ENCODE measurements around the gene C1QL1. TPM values are rescaled to one million over a fixed set of nuclear protein-coding genes. Genes with fewer than 3 reads are reported as not detected.

Gene C1QL1
- total and polyA plus RNA-seq, 2 experiments from 2014 or later: 0.14 to 0.86 TPM

- H3K4me3 ChIP-seq: no peak overlapping the region
- H3K79me2 ChIP-seq (ENCODE audit: insufficient read depth): no peaks in the 10 kb centered on the region
- no peaks in the 10 kb centered on the region for H4K20me1 ChIP-seq (ENCODE audit: insufficient read depth)
- no peaks in the 10 kb centered on the region for H3F3A ChIP-seq (ENCODE audit: insufficient read depth)
- no peak for DNase-seq
- peaks cover 6% of the 10 kb centered on the region for H3K27me3 ChIP-seq (replicated peaks; ENCODE audit: insufficient read depth)
- H3K9me2 ChIP-seq (ENCODE audit: insufficient read depth): no peaks in the 10 kb centered on the region
- H3K9me3 ChIP-seq (ENCODE audit: low read depth): no peaks in the 10 kb centered on the region
- H3K9ac ChIP-seq: no peak overlapping the region
- no peak overlapping the region for H3K27ac ChIP-seq
- no peaks in the 10 kb centered on the region for H3K36me3 ChIP-seq (ENCODE audit: low read depth)
- no peak overlapping the region for H3K4me2 ChIP-seq (ENCODE audit: unreplicated experiment)
- no peak overlapping the region for H2AFZ ChIP-seq
- TF ChIP-seq EZH2 (IDR thresholded peaks at IDR 0.05; ENCODE audit: insufficient read depth, poor library complexity, severe bottlenecking) (no peak), EZH2phosphoT487 (IDR thresholded peaks at IDR 0.05; ENCODE audit: insufficient read depth, low read depth) (no peak)
- no peaks in the 10 kb centered on the region for H3K4me1 ChIP-seq (ENCODE audit: insufficient read depth)
- in situ Hi-C loops (cut with MboI): no loop called here
These were observed 30.5 kb upstream of the C1QL1 start for GRCh38 chr17:44998646-44999045.

DNA sequence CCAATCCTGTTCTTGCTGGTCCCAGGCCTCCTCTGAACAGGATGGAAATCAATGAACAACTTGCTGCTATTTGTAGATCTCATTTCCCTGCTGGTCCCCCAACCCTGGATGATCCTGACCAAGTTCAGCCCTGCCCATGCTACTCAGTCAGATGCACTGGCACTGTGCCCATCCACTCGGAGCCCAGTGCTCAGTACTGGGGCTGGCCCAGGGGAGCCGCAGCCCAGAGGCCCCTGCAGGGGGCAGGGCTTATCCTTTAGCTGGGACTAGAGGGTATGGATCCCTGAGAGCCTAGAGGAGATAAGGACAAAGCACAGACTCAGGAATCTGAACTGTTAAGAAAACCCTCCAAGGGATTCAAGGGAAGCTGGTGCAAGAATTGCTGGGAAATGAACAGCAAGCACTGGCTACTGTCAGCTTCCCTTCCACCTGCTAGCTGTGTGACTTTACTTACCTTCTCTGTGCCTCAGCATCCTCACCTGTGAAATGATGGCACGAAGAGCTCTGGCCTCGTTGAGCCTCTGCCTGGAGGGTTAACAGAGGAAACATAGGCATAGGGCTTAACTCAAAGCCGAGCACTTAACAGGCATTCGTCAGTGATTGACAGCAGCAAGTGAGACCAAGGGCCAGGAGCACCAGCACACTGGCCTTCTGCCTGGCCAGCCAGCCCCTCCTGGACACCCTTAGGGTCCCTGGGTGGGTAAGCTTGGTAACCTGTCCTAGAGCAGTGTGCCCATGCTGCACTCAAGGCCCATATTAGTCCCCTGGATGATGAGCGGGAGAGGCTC, 29.8 kb upstream of the C1QL1 start:
- no peaks in the 10 kb centered on the region for H3K9me2 ChIP-seq (ENCODE audit: insufficient read depth)
- no peak overlapping the region for H3K4me3 ChIP-seq
- no peaks in the 10 kb centered on the region for H3K4me1 ChIP-seq (ENCODE audit: insufficient read depth)
- H3K9ac ChIP-seq: no peak overlapping the region
- H3K9me3 ChIP-seq (ENCODE audit: low read depth): no peaks in the 10 kb centered on the region
- TF ChIP-seq EZH2phosphoT487 (IDR thresholded peaks at IDR 0.05; ENCODE audit: insufficient read depth, low read depth): no peak
- H3F3A ChIP-seq (ENCODE audit: insufficient read depth): no peaks in the 10 kb centered on the region
- H4K20me1 ChIP-seq (ENCODE audit: insufficient read depth): no peaks in the 10 kb centered on the region
- H3K27me3 ChIP-seq (replicated peaks; ENCODE audit: insufficient read depth): peaks cover 6% of the 10 kb centered on the region
- peak; percentile 22 for DNase-seq
- H3K36me3 ChIP-seq (ENCODE audit: low read depth): no peaks in the 10 kb centered on the region
- WGBS, 2 experiments (ENCODE audit: low coverage in 1 of 2, low lambda C conversion rate in 2 of 2, missing lambda C conversion rate in 2 of 2): 49 to 56% methylated on average over 7 of the region's 7 CpGs
- in situ Hi-C loops (cut with MboI): no loop called here
- H3K4me2 ChIP-seq (ENCODE audit: unreplicated experiment): no peak overlapping the region
- no peaks in the 10 kb centered on the region for H3K79me2 ChIP-seq (ENCODE audit: insufficient read depth)
- no peak overlapping the region for H3K27ac ChIP-seq
- H2AFZ ChIP-seq: no peak overlapping the region

- H3F3A ChIP-seq (ENCODE audit: insufficient read depth): no peaks in the 10 kb centered on the region
- TF ChIP-seq EZH2 (IDR thresholded peaks at IDR 0.05; ENCODE audit: insufficient read depth, poor library complexity, severe bottlenecking) (no peak), EZH2phosphoT487 (IDR thresholded peaks at IDR 0.05; ENCODE audit: insufficient read depth, low read depth) (no peak)
These were observed 28.2 kb upstream of the C1QL1 start for GRCh38 chr17:44996304-44996703.

DNA sequence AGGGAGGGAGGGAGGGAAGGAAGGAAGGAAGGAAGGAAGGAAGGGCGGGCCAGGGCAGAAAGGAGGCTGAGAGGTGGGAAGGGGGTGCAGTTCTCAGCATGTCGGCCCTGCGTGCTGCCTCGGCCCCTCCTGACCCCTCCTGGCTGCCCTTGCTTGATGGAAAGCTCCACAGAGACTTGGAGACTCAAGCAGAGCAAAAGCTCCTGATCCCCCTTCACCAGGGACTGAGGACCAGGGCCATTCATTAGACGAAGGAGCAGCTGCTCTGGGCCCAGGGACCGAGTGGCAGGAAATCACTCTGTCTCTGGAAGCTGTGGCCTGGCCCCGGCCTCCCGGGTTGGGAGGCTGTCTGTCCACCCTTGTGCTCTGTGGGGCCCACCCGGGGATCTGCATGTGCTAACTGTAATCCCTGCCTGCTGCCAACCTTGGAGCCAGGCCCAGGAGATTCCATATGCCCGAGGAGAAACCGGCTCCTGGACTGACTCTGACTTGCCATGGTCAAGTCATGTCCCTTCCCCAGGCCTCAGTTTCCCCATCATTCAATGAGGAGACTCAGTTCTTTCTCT, 27.4 kb upstream of the C1QL1 start:
- no peak overlapping the region for H3K4me3 ChIP-seq
- no peak overlapping the region for H3K4me2 ChIP-seq (ENCODE audit: unreplicated experiment)
- no peaks in the 10 kb centered on the region for H4K20me1 ChIP-seq (ENCODE audit: insufficient read depth)
- no peaks in the 10 kb centered on the region for H3K9me3 ChIP-seq (ENCODE audit: low read depth)
- DNase-seq: no peak
- peaks cover 6% of the 10 kb centered on the region for H3K27me3 ChIP-seq (replicated peaks; ENCODE audit: insufficient read depth)
- no peaks in the 10 kb centered on the region for H3K79me2 ChIP-seq (ENCODE audit: insufficient read depth)
- WGBS, 2 experiments (ENCODE audit: low coverage in 1 of 2, low lambda C conversion rate in 2 of 2, missing lambda C conversion rate in 2 of 2): 19 to 41% methylated on average over 7 to 11 of the region's 11 CpGs
- H3K9me2 ChIP-seq (ENCODE audit: insufficient read depth): no peaks in the 10 kb centered on the region
- no peaks in the 10 kb centered on the region for H3K4me1 ChIP-seq (ENCODE audit: insufficient read depth)
- H2AFZ ChIP-seq: no peak overlapping the region
- H3K9ac ChIP-seq: no peak overlapping the region
- no peak for TF ChIP-seq EZH2phosphoT487 (IDR thresholded peaks at IDR 0.05; ENCODE audit: insufficient read depth, low read depth)
- no peak for TF ChIP-seq EZH2 (IDR thresholded peaks at IDR 0.05; ENCODE audit: insufficient read depth, poor library complexity, severe bottlenecking)
- no peak overlapping the region for H3K27ac ChIP-seq
- H3K36me3 ChIP-seq (ENCODE audit: low read depth): no peaks in the 10 kb centered on the region
- in situ Hi-C loops (cut with MboI): no loop called here
- H3F3A ChIP-seq (ENCODE audit: insufficient read depth): no peaks in the 10 kb centered on the region

More at GRCh38 chr17:44996304-44996703, 28.2 kb upstream of the C1QL1 start:
- 47 to 52% methylated on average over 10 of the region's 10 CpGs for WGBS, 2 experiments (ENCODE audit: low coverage in 1 of 2, low lambda C conversion rate in 2 of 2, missing lambda C conversion rate in 2 of 2)
- no peaks in the 10 kb centered on the region for H4K20me1 ChIP-seq (ENCODE audit: insufficient read depth)
- no peaks in the 10 kb centered on the region for H3K9me2 ChIP-seq (ENCODE audit: insufficient read depth)
- H3K4me2 ChIP-seq (ENCODE audit: unreplicated experiment): no peak overlapping the region
- no peaks in the 10 kb centered on the region for H3K79me2 ChIP-seq (ENCODE audit: insufficient read depth)
- DNase-seq: no peak
- no peaks in the 10 kb centered on the region for H3K4me1 ChIP-seq (ENCODE audit: insufficient read depth)
- H3K9me3 ChIP-seq (ENCODE audit: low read depth): no peaks in the 10 kb centered on the region
- H3K27me3 ChIP-seq (replicated peaks; ENCODE audit: insufficient read depth): peaks cover 6% of the 10 kb centered on the region
- no peaks in the 10 kb centered on the region for H3K36me3 ChIP-seq (ENCODE audit: low read depth)
- in situ Hi-C loops (cut with MboI): no loop called here
- H2AFZ ChIP-seq: no peak overlapping the region
- no peak overlapping the region for H3K4me3 ChIP-seq
- no peak overlapping the region for H3K9ac ChIP-seq
- H3K27ac ChIP-seq: no peak overlapping the region
